B cell (primary cell): Measurements from ENCODE around the gene FGA.

Experiments used
- EZH2 ChIP-seq: IDR thresholded peaks from 2 replicates; pipeline ENCODE4 v1.6.1; 2012; ENCODE audit warnings: borderline replicate concordance, low read depth, mild to moderate bottlenecking, moderate library complexity, low read length; ENCODE audit not compliant: insufficient read depth, poor library complexity, severe bottlenecking
- TF ChIP-seq, protein P1 (sequence below): fragments of 200-600 bp; IDR thresholded peaks from one replicate; pipeline ENCODE4 v1.8.0; 2022; ENCODE audit warnings: antibody characterized with exemption, mild to moderate bottlenecking

DNA sequence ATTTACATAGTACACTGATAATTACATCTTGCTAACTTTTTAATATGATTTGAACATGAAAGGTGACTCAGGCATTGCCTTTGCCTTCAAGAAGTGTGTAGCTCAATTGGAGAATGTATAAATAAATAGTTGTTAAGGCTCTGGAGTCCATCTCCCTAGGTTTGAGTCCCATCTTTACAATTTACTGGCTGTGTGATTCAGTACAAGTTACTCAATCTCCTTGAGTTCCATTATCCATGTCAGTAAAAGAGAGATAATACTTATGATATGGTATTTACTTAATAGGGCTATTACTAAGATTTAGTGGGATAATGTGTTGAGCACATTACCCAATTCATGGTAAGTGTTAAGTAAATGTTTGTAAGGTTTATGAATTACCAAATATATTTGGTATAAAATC lies 23.8 kb upstream of the FGA start:
- TF ChIP-seq EZH2: no peak
- TF ChIP-seq, protein P1, sequence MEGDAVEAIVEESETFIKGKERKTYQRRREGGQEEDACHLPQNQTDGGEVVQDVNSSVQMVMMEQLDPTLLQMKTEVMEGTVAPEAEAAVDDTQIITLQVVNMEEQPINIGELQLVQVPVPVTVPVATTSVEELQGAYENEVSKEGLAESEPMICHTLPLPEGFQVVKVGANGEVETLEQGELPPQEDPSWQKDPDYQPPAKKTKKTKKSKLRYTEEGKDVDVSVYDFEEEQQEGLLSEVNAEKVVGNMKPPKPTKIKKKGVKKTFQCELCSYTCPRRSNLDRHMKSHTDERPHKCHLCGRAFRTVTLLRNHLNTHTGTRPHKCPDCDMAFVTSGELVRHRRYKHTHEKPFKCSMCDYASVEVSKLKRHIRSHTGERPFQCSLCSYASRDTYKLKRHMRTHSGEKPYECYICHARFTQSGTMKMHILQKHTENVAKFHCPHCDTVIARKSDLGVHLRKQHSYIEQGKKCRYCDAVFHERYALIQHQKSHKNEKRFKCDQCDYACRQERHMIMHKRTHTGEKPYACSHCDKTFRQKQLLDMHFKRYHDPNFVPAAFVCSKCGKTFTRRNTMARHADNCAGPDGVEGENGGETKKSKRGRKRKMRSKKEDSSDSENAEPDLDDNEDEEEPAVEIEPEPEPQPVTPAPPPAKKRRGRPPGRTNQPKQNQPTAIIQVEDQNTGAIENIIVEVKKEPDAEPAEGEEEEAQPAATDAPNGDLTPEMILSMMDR: no peak
